Caco-2 (cell line): ENCODE data around the gene OPRD1. TPM values are rescaled to one million over a fixed set of nuclear protein-coding genes. Genes with fewer than 3 reads are reported as not detected.

Experiments used
- BruUV-seq: library from RNA; stranded (reverse); fragments of 400-500 nt; replicated peaks from 2 replicates; lab custom pipeline; 2021; lab: Mats Ljungman, UMichigan
- CTCF ChIA-PET: fragments of 300-600 bp; sonication (Branson Sonifier 250); formaldehyde crosslinking; loops from one replicate; lab custom pipeline; 2022; ENCODE audit warnings: antibody characterized with exemption; lab: Charles Lee
- POLR2A ChIA-PET: fragments of 300-600 bp; sonication (Branson Sonifier 250); formaldehyde crosslinking; loops from one replicate; lab custom pipeline; 2022; ENCODE audit warnings: antibody characterized with exemption; lab: Charles Lee
- DNase-seq, 2 experiments: peaks; one replicate each; pipeline versions ENCODE4 v3.0.0 to v3.0.0-alpha.2; 2020 to 2022
- H3K27me3 ChIP-seq: replicated peaks from 2 replicates; pipeline ENCODE4 v1.6.0; 2011; ENCODE audit warnings: low read length; ENCODE audit not compliant: control insufficient read depth, insufficient read depth
- H3K36me3 ChIP-seq: 2 replicates; pipeline ENCODE4 v1.5.1; 2011; ENCODE audit warnings: low read length; ENCODE audit not compliant: control insufficient read depth, insufficient read depth
- H3K4me1 ChIP-seq: fragments of 250-450 bp; sonication (Bioruptor Pico); 2 replicates; pipeline ENCODE4 v1.5.1; 2020; ENCODE audit warnings: mild to moderate bottlenecking
- H3K4me3 ChIP-seq: 2 replicates; pipeline ENCODE4 v1.5.1; 2011; ENCODE audit warnings: low read depth, mild to moderate bottlenecking, control low read depth, low read length
- H3K9me3 ChIP-seq: fragments of 250-450 bp; sonication (Bioruptor Pico); 2 replicates; pipeline ENCODE4 v1.5.1; 2020; ENCODE audit warnings: mild to moderate bottlenecking, moderate library complexity
- H3K27ac Mint-ChIP-seq: one replicate; pipeline ENCODE4 v1.8.0; 2022; ENCODE audit warnings: mixed read lengths; ENCODE audit not compliant: unreplicated experiment
- H3K27me3 Mint-ChIP-seq: one replicate; pipeline ENCODE4 v1.8.0; 2022; ENCODE audit warnings: mixed read lengths; ENCODE audit not compliant: insufficient read depth, unreplicated experiment
- H3K36me3 Mint-ChIP-seq: one replicate; pipeline ENCODE4 v1.8.0; 2022; ENCODE audit warnings: mild to moderate bottlenecking, mixed read lengths; ENCODE audit not compliant: insufficient read depth, unreplicated experiment
- H3K4me1 Mint-ChIP-seq: one replicate; pipeline ENCODE4 v1.8.0; 2022; ENCODE audit warnings: low read depth, mixed read lengths; ENCODE audit not compliant: unreplicated experiment
- H3K4me3 Mint-ChIP-seq: one replicate; pipeline ENCODE4 v1.8.0; 2022; ENCODE audit warnings: mild to moderate bottlenecking, moderate library complexity, mixed read lengths; ENCODE audit not compliant: unreplicated experiment
- H3K9me3 Mint-ChIP-seq: one replicate; pipeline ENCODE4 v1.8.0; 2022; ENCODE audit warnings: mixed read lengths; ENCODE audit not compliant: unreplicated experiment
- intact Hi-C: fragments of 100-400 bp; cut with micrococcal nuclease; formaldehyde crosslinking; loops from one replicate; pipeline ENCODE4 v1.10.0; 2022; ENCODE audit not compliant: unreplicated experiment
- total RNA-seq: library from RNA; stranded (reverse); gene quantifications from 2 replicates; pipeline ENCODE4 v1.2.3, GENCODE V29; 2022
- TF ChIP-seq, protein P1 (sequence below), 2 experiments: fragments of 200-600 bp in 1 of 2; IDR thresholded peaks; 1 replicate in 1 of 2; 2 replicates in 1 of 2; pipeline versions ENCODE4 v1.5.1 to v1.8.0; 2011 to 2022; ENCODE audit warnings: antibody characterized with exemption in 1 of 2, control low read depth in 1 of 2, inconsistent platforms in 1 of 2, low read depth in 1 of 2, low read length in 1 of 2, mild to moderate bottlenecking in 1 of 2, moderate library complexity in 1 of 2; ENCODE audit not compliant: insufficient read depth in 1 of 2, severe bottlenecking in 1 of 2, unreplicated experiment in 1 of 2

Gene OPRD1
- total RNA-seq, 1 experiment from 2014 or later = 0.07 TPM

DNA sequence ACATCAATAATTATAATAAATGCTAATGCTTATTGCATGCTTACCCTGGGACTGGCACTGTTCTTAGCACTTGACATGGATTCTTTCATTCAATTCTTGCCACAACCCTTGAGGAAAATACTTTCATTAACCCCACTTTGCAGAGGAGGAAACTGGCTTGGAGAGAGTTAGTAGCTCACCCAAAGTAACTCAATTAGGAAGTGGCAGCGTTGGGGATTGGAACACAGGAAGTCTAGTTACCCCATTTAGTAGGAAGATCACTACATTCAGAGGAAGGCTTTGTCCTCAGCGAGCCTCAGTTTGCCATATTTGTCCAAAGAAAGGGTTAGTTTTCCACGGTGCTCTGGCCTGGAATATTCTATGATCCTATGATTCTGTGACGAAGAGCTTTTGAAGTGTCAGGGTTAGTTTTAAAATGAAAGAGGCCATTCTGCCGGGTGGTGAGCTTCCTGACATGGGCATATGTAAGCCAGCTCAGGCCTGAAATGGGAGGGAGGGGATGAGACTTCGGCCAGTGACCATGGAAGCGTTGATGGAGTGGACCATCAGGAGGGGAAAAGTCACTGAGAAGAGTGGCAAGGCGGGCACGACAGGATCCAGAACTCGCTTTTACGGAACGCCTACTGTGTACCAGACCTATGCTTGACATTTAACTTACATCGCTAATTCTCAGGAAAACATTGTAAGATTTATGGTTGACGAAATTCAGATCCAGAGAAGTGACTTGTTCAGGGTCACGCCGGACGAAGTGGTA, 74.2 kb downstream of the OPRD1 start:
- Mint-ChIP-seq H3K4me1 (peaks cover 24% of the 10 kb centered on the region), H3K9me3 (no peaks in the 10 kb centered on the region), H3K27me3 (no peaks in the 10 kb centered on the region), H3K27ac (peak overlapping the region; percentile 83), H3K4me3 (peak overlapping the region; percentile 80), H3K36me3 (peaks cover 20% of the 10 kb centered on the region)
- intact Hi-C loops = no loop called here
- H3K4me3 ChIP-seq = peak overlapping the region; percentile 45
- no peak for DNase-seq
- TF ChIP-seq, protein P1, sequence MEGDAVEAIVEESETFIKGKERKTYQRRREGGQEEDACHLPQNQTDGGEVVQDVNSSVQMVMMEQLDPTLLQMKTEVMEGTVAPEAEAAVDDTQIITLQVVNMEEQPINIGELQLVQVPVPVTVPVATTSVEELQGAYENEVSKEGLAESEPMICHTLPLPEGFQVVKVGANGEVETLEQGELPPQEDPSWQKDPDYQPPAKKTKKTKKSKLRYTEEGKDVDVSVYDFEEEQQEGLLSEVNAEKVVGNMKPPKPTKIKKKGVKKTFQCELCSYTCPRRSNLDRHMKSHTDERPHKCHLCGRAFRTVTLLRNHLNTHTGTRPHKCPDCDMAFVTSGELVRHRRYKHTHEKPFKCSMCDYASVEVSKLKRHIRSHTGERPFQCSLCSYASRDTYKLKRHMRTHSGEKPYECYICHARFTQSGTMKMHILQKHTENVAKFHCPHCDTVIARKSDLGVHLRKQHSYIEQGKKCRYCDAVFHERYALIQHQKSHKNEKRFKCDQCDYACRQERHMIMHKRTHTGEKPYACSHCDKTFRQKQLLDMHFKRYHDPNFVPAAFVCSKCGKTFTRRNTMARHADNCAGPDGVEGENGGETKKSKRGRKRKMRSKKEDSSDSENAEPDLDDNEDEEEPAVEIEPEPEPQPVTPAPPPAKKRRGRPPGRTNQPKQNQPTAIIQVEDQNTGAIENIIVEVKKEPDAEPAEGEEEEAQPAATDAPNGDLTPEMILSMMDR (IDR thresholded peaks at IDR 0.05; ENCODE audit: insufficient read depth in 1 of 2, low read depth in 1 of 2, low read length in 1 of 2, severe bottlenecking in 1 of 2, unreplicated experiment in 1 of 2) = no peak
- H3K27me3 ChIP-seq = no peaks in the 10 kb centered on the region
- no peaks in the 10 kb centered on the region for H3K9me3 ChIP-seq
- POLR2A ChIA-PET = no interaction called here
- no peaks in the 10 kb centered on the region; the same call in 1 of the 2 replicates for H3K36me3 ChIP-seq
- CTCF ChIA-PET = no interaction called here
- H3K4me1 ChIP-seq = peaks cover 17% of the 10 kb centered on the region
- TSS peak; percentile 92 for BruUV-seq

DNA sequence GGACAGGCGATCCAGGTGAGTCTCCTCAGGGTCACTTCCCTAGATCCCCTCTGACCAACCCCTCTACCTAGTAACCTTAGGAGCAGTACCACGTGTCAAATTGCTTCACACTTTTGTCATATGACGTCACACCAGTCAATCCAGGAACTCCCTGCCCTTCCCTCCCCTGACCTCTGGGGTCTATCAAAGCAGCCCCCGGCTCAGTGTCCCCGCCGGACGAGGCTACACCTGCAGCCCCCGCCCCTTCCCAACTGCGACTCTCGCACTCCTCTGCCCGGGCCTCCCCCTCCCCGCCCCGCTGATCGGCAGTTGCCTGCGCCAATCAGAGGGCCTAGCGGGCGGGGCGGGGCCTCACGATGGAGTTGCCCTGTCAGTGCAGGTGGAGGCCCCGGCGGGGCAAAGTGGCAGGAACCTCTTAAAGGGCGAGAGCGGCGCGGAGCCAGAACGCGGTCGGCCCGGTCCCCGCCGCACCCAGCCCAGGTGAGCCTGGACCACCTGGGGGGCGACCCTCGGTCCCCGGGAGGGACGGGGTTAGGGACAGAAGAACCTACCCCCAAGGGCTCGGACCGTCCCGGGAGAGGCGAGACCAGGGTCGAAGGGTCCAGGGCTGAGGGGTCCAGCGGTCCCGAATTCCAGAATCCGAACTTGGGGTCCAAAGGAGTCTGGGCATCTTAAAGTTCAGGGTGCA, 74.9 kb downstream of the OPRD1 start:
- no TSS peak for BruUV-seq
- ChIA-PET POLR2A (interaction anchor here (0.6 to 1.2 kb wide), 2 partner anchors 27 to 143 kb away, joined by 3 to 9 read pairs; partner anchors contain the start of gene EPB41), CTCF (no interaction called here)
- peak overlapping the region; percentile 83 for H3K27ac Mint-ChIP-seq
- Histone ChIP-seq H3K4me1 (peaks cover 17% of the 10 kb centered on the region), H3K9me3 (no peaks in the 10 kb centered on the region), H3K36me3 (no peaks in the 10 kb centered on the region; the same call in 1 of the 2 replicates), H3K27me3 (no peaks in the 10 kb centered on the region), H3K4me3 (peak overlapping the region; percentile 45)
- peak overlapping the region; percentile 80 for H3K4me3 Mint-ChIP-seq
- intact Hi-C loops = loop anchor here (1.0 kb wide), 1 partner anchor 27 kb away; the partner anchor contains the start of gene EPB41
- peak; percentile 86 to 91 for DNase-seq
- TF ChIP-seq, protein P1 (IDR thresholded peaks at IDR 0.05; ENCODE audit: insufficient read depth in 1 of 2, low read depth in 1 of 2, low read length in 1 of 2, severe bottlenecking in 1 of 2, unreplicated experiment in 1 of 2) = no peak
- H3K9me3 Mint-ChIP-seq = no peaks in the 10 kb centered on the region
- no peaks in the 10 kb centered on the region for H3K27me3 Mint-ChIP-seq
- H3K4me1 Mint-ChIP-seq = peaks cover 24% of the 10 kb centered on the region
- peaks cover 20% of the 10 kb centered on the region for H3K36me3 Mint-ChIP-seq

DNA sequence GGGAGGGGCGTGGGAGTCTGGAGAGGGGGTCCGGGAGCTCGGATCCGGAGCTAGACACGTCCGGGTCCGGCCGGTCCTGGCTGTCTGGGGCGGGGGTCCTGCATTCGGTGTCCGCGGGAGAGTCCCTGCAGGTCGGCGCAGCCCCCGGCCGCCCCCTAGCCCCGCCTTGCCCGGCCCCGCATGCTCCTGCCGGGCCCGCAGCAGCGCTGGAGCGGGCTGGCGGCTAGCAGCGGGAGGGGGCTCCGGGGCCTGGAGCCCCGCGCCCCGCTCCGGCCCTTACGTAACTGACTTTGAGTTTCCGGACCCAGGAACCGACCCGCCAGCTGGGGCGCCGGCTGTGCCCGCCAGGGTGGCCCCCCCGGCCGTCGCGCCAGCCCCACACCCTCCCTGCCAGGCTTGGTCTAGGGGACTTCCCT, 75.5 kb downstream of the OPRD1 start:
- H3K9me3 Mint-ChIP-seq = no peaks in the 10 kb centered on the region
- H3K36me3 ChIP-seq = no peaks in the 10 kb centered on the region; the same call in 1 of the 2 replicates
- DNase-seq = no peak
- TF ChIP-seq, protein P1 (IDR thresholded peaks at IDR 0.05; ENCODE audit: insufficient read depth in 1 of 2, low read depth in 1 of 2, low read length in 1 of 2, severe bottlenecking in 1 of 2, unreplicated experiment in 1 of 2) = no peak
- peak overlapping the region; percentile 80 for H3K4me3 Mint-ChIP-seq
- POLR2A ChIA-PET = interaction anchor here (0.6 to 1.2 kb wide), 2 partner anchors 27 to 142 kb away, joined by 3 to 9 read pairs; partner anchors contain the start of gene EPB41
- H3K4me1 Mint-ChIP-seq = peaks cover 24% of the 10 kb centered on the region
- peak overlapping the region; percentile 45 for H3K4me3 ChIP-seq
- H3K36me3 Mint-ChIP-seq = peaks cover 20% of the 10 kb centered on the region
- H3K27ac Mint-ChIP-seq = peak overlapping the region; percentile 83
- CTCF ChIA-PET = no interaction called here
- intact Hi-C loops = loop anchor here (1.0 kb wide), 1 partner anchor 27 kb away; the partner anchor contains the start of gene EPB41
- peaks cover 14% of the 10 kb centered on the region for H3K4me1 ChIP-seq
- no peaks in the 10 kb centered on the region for H3K27me3 Mint-ChIP-seq
- no peaks in the 10 kb centered on the region for H3K27me3 ChIP-seq
- TSS peak; percentile 33 for BruUV-seq
- no peaks in the 10 kb centered on the region for H3K9me3 ChIP-seq
